Esophagus (tissue), 2 donors: Measurements from ENCODE around the gene SAMD7. TPM values are rescaled to one million over a fixed set of nuclear protein-coding genes. Genes with fewer than 3 reads are reported as not detected.

Experiments used
- H3K27ac ChIP-seq, 2 donors: one replicate each; pipeline ENCODE4 v1.5.1; 2013; ENCODE audit warnings: low read depth in 2 of 2, mild to moderate bottlenecking in 2 of 2, inconsistent platforms in 1 of 2, low read length in 1 of 2, moderate library complexity in 1 of 2
- H3K27me3 ChIP-seq, 2 donors: one replicate each; pipeline ENCODE4 v1.6.1; 2013; ENCODE audit warnings: low read length in 2 of 2, control low read depth in 1 of 2, mild to moderate bottlenecking in 1 of 2; ENCODE audit not compliant: insufficient read depth in 2 of 2, control insufficient read depth in 1 of 2
- H3K36me3 ChIP-seq, 2 donors: one replicate each; pipeline ENCODE4 v1.6.1; 2013; ENCODE audit warnings: low read length in 1 of 2; ENCODE audit not compliant: control insufficient read depth in 2 of 2, insufficient read depth in 2 of 2
- H3K4me1 ChIP-seq, 2 donors: one replicate each; pipeline ENCODE4 v1.6.1; 2013; ENCODE audit warnings: low read length in 1 of 2; ENCODE audit not compliant: control insufficient read depth in 2 of 2, insufficient read depth in 2 of 2
- H3K4me3 ChIP-seq, 2 donors: one replicate each; pipeline ENCODE4 v1.5.1; 2013; ENCODE audit warnings: low read length in 2 of 2, mild to moderate bottlenecking in 2 of 2, low read depth in 1 of 2, moderate library complexity in 1 of 2
- H3K9me3 ChIP-seq, 2 donors: one replicate each; pipeline ENCODE4 v1.6.1; 2013; ENCODE audit warnings: mild to moderate bottlenecking in 2 of 2, low read depth in 1 of 2, low read length in 1 of 2, moderate library complexity in 1 of 2; ENCODE audit not compliant: control insufficient read depth in 2 of 2, insufficient read depth in 1 of 2
- WGBS, 2 donors: extraction: QIAGEN DNeasy Blood & Tissue Kit; methylation state at CpG; one replicate each; pipeline ENCODE4 v1.1.7; 2013; 5-methylcytosine and 5-hydroxymethylcytosine counted together
- polyA plus RNA-seq, 2 donors: library from polyadenylated mRNA; stranded (reverse); fragments of 200-250 nt; gene quantifications; one replicate each; pipeline ENCODE4 v1.2.3, GENCODE V29; 2013
- donor health status: healthy with polysubstance abuse.
- donor health status: Bipolar disorder and iron deficiency.

The SAMD7 gene
- polyA plus RNA-seq, 2 donors = not detected

DNA sequence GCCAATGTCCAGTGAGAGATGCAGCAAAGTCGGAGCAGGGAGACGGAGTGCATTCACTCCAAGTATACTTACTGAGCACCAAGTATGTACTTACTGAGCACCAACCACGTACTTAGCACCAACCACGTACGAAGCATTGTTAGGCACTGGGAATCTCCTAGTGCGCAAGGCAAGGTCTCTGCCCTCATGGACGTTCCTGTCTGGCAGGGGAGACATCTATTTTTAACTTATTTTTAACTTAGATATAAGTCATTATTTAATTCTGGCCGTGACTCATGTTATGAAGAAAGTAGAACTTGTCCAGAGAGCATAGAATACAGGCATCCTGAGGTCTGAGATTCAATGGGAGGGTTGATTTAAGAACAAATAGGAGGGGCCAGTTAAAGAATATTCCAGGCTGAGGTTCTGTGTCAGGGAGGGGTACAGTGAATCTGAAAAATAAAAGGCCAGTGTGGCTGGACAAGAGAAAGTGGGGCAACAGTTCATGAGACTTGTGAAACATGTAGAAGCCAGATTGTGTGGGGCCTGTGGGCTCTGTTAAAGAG lies 32.3 kb upstream of the SAMD7 start:
- Histone ChIP-seq H3K4me3 (no peak overlapping the region), H3K27me3 (no peaks in the 10 kb centered on the region), H3K4me1 (no peaks in the 10 kb centered on the region), H3K9me3 (no peaks in the 10 kb centered on the region), H3K36me3 (no peaks in the 10 kb centered on the region), H3K27ac (no peak overlapping the region)
- 74 to 85% methylated on average over 8 of the region's 8 CpGs for WGBS, 2 donors

DNA sequence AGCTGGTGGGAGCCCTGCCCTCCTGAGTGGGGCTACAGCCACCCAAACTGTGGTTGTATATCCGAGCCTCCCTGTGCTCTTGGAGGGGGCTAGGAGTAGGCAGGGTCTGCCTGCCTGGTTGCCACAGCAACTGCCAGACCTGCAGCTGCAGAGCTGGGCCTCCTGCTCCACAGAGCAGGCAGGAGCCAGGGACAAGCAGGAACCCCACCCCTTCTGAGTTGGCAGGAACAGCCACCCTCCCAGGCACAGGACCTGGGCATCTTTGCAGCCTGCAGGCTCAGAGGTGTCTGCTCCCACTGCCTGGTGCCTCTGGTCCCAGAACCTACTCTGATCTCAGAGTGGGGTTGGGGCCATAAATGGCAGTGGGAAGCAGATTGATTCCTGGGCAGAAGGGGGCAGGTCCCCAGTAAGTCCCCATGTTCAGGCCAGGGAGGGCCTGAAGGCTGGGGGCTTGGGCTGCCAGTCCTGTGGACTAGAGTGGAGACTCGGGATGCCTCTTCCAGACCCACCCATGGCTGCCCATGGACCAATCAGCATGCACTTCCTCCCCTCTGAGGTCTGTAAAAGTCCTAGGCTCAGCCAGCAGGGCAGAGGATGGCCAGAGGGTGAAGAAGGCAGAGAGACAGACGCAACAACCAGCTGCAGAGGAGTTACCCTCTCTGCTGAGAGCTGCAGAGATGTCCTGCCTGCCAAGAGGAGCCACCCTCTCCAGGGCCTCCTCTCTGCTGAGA lies 31.4 kb upstream of the SAMD7 start:
- no peaks in the 10 kb centered on the region for H3K4me1 ChIP-seq
- WGBS, 2 donors = 63 to 69% methylated on average over 3 of the region's 3 CpGs
- H3K36me3 ChIP-seq = no peaks in the 10 kb centered on the region

DNA sequence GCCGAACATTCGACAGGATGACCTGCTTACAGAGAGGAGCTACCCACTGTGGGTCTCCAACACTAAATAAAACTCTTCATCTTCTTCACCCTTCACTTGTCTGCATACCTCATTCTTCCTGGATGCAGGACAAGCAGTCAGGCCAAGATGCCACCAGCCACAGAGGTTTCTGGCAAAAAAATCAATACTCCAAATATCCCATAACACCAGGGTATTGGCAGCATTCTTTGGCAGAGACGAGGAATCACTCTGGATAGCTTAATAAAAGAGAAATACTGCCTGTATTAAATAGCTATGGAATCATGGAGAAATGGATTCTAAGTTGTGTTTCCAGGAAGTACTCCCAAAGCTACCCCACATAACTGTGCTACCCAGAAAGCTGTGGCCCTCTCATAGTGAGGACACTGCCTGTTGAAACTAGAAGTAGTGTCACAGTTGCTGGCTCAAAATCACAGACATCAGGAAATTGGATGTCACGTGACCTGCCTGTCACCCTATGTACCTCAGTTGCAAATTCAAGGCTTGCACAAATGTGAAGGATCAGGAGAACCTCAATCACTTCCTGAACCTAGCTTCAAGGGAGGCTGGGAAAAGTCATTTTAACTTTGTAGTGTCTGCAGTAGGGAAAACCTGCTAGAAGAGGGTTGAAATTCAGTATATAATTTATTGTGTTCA lies 30.7 kb upstream of the SAMD7 start:
- H3K36me3 ChIP-seq = no peaks in the 10 kb centered on the region
- H3K27me3 ChIP-seq = no peaks in the 10 kb centered on the region
- no peak overlapping the region for H3K4me3 ChIP-seq
- H3K4me1 ChIP-seq = no peaks in the 10 kb centered on the region
- no peak overlapping the region for H3K27ac ChIP-seq
- 77 to 81% methylated on average over 4 of the region's 4 CpGs for WGBS, 2 donors
- H3K9me3 ChIP-seq = no peaks in the 10 kb centered on the region

More for the DNA sequence above, 31.4 kb upstream of the SAMD7 start:
- Histone ChIP-seq H3K27ac (no peak overlapping the region), H3K4me3 (no peak overlapping the region), H3K9me3 (no peaks in the 10 kb centered on the region), H3K27me3 (no peaks in the 10 kb centered on the region)

DNA sequence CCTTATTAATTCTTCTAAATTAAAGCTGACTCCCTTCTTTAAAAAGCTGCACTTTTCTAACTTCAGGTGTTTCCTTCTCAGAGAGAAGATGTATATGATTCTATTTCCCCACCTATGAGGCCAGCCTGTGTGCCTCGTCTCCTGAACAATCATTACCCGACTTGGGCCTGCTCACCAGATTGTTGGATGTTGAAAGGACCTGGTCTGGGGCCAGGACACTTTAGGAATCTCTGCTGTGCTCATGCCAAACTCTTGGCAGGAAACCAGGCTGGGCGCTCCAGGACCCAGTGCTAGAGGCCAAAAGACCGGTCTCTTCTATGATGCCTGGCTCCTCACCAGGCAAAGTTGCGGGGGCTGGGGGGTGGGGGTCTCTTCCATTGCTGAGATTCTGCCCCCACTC lies 24.7 kb upstream of the SAMD7 start:
- no peak overlapping the region for H3K4me3 ChIP-seq
- H3K4me1 ChIP-seq = no peaks in the 10 kb centered on the region
- no peak overlapping the region for H3K27ac ChIP-seq
- no peaks in the 10 kb centered on the region for H3K27me3 ChIP-seq
- 27 to 42% methylated on average over 5 of the region's 5 CpGs for WGBS, 2 donors
- no peaks in the 10 kb centered on the region for H3K36me3 ChIP-seq
- H3K9me3 ChIP-seq = no peaks in the 10 kb centered on the region

DNA sequence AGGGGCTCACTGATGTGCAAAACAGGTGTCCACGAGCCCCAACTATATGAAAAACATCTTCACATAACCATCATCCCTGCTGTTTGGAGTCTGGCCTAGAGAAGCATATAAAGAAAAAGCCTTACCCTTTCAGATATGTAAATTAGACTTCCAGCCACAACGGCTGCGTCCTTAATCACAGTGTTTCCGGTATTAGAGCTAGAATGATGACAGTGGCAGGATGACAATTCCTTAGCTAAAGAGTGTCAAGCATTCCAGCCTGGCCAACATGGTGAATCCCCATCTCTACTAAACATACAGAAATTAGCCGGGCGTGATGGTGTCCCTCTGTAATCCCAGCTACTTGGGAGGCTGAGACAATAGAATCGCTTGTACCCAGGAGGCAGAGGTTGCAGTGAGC lies 19.5 kb upstream of the SAMD7 start:
- H3K27ac ChIP-seq = no peak overlapping the region
- no peaks in the 10 kb centered on the region for H3K9me3 ChIP-seq
- no peaks in the 10 kb centered on the region for H3K4me1 ChIP-seq
- no peaks in the 10 kb centered on the region for H3K36me3 ChIP-seq
- H3K27me3 ChIP-seq = no peaks in the 10 kb centered on the region
- WGBS, 2 donors = 86 to 89% methylated on average over 7 of the region's 7 CpGs
- no peak overlapping the region for H3K4me3 ChIP-seq

DNA sequence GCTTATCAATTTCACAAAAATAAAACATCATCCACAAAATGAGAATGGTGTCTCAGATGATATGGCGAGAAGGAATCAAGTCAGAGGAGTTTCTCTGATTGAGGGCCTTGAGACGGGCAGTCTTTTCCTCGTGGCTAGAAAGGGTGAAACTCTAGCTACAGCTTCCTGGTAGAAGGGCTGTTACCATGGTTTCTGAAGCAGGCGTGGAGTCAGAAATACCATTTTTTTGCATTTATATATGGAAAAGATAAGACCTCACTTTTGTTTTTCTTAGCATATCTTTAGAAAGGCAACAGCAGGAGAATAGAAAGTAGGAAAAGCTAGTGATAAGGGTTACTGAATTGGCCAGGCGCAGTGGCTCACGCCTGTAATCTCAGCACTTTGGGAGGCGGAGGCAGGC lies 17.3 kb upstream of the SAMD7 start:
- H3K27me3 ChIP-seq = no peaks in the 10 kb centered on the region
- H3K36me3 ChIP-seq = no peaks in the 10 kb centered on the region
- H3K9me3 ChIP-seq = no peaks in the 10 kb centered on the region
- H3K27ac ChIP-seq = no peak overlapping the region
- WGBS, 2 donors = 68 to 69% methylated on average over 7 of the region's 7 CpGs
- H3K4me1 ChIP-seq = no peaks in the 10 kb centered on the region
- H3K4me3 ChIP-seq = no peak overlapping the region

DNA sequence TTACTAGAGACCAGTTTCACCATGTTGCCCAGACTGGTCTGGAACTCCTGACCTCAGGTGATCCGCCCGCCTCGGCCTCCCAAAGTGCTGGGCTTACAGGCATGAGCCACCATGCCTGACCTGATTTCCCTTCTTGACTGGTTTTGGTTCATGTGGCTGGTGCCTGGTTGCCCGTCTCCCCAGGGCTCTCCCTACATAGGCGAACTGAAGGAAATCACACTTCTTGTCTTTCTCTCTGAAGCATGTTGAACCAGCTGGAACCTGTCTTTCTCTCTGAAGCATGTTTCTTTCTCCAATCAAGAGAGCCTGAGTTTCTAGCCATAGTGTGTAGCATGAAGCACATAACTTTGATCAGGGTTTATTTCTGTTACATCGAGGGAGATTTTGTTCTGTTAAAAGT lies 16.3 kb upstream of the SAMD7 start:
- Histone ChIP-seq H3K36me3 (no peaks in the 10 kb centered on the region), H3K4me3 (no peak overlapping the region), H3K27ac (no peak overlapping the region), H3K27me3 (no peaks in the 10 kb centered on the region), H3K4me1 (no peaks in the 10 kb centered on the region), H3K9me3 (no peaks in the 10 kb centered on the region)
- 47 to 60% methylated on average over 6 of the region's 6 CpGs for WGBS, 2 donors

DNA sequence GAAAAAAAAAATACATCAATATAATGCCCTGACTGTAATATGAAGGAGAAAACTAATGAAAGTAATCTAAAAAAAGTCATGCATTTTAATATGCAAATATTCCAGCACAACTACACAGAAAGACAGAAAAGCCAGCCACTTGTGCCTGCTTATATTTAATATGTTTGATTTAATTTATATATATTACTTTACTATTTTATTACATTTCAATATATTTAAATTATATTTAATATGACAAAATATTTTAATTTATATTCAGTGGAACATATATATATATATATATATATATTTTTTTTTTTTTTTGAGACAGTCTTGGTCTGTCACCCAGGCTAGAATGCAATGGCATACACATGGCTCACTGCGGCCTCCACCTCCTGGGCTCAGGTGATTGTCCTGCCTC lies 14.1 kb upstream of the SAMD7 start:
- H3K9me3 ChIP-seq = peaks cover 0 to 2% of the 10 kb centered on the region in 2 donors
- no peak overlapping the region for H3K27ac ChIP-seq
- H3K36me3 ChIP-seq = no peaks in the 10 kb centered on the region
- H3K4me3 ChIP-seq = no peak overlapping the region
- H3K27me3 ChIP-seq = no peaks in the 10 kb centered on the region
- no peaks in the 10 kb centered on the region for H3K4me1 ChIP-seq
- WGBS, 2 donors = 94 to 95% methylated on average over 1 of the region's 1 CpG

DNA sequence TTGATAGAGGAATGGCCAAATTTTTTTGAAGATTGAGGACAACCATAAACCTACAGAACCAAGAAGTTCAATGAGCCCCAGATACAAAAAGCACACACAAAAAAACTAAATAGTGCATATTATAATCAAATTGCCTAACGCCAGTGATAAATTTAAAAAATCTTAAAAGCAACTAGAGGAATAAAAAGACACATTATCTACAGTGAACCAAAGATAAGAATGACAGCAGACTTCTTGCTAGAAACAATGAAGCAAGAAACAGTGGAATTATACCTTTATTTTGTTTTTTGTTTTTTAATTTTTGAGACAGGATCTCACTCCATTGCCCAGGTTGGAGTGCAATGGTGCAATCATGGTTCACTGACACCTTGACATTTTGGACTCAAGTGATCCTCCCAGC lies 9.9 kb upstream of the SAMD7 start:
- no peaks in the 10 kb centered on the region for H3K4me1 ChIP-seq
- H3K9me3 ChIP-seq = peaks cover 2 to 3% of the 10 kb centered on the region in 2 donors
- WGBS, 2 donors = 97% methylated on average over 1 of the region's 1 CpG
- no peak overlapping the region for H3K4me3 ChIP-seq
- H3K36me3 ChIP-seq = no peaks in the 10 kb centered on the region
- no peaks in the 10 kb centered on the region for H3K27me3 ChIP-seq
- no peak overlapping the region for H3K27ac ChIP-seq

DNA sequence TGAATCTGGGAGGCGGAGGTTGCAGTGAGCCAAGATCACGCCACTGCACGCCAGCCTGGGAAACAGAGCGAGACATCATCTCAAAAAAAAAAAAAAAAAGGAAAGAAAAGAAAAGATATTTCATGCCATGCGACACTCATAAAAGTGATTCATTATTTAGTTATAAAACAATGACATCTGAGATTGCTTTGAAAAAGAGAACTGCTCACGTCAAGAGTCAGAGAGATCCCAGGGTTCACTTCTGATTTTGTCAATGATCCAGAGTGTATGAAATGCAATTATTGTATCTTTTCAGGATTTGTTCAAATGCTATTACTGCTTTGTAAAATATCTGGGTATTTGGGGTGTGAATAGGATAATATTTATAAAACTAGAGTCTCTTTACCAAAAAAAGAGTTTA lies 6.0 kb upstream of the SAMD7 start:
- Histone ChIP-seq H3K4me1 (no peaks in the 10 kb centered on the region), H3K4me3 (no peak overlapping the region), H3K27me3 (no peaks in the 10 kb centered on the region), H3K27ac (no peak overlapping the region), H3K36me3 (no peaks in the 10 kb centered on the region), H3K9me3 (peaks cover 2 to 3% of the 10 kb centered on the region in 2 donors)
- WGBS, 2 donors = 61 to 73% methylated on average over 6 of the region's 6 CpGs
